Measurements from ENCODE around the gene ADSL. TPM values are rescaled to one million over a fixed set of nuclear protein-coding genes. Genes with fewer than 3 reads are reported as not detected.

ADSL gene
- total and polyA plus RNA-seq, 9 of the 15 experiments (the other 6 are each of a cell fraction or from before 2014, with no cell fraction given) = 112 to 322 (median 146) TPM

- TF ChIP-seq ZBTB33 (CRISPR knock-in tag; IDR thresholded peaks at IDR 0.05) (no peak; the same call in 1 of the 2 replicates), FOXK2 (conservative IDR thresholded peaks at IDR 0.05 in 1 of 2, IDR thresholded peaks at IDR 0.05 in 1 of 2; ENCODE audit: low read depth in 2 of 2) (no peak), ZC3H4 (CRISPR knock-in tag; IDR thresholded peaks at IDR 0.05; ENCODE audit: borderline replicate concordance) (no peak), ZNF77 (CRISPR knock-in tag; IDR thresholded peaks at IDR 0.05) (no peak), TCF15 (CRISPR knock-in tag; IDR thresholded peaks at IDR 0.05) (no peak), ARID4B (CRISPR knock-in tag; IDR thresholded peaks at IDR 0.05) (no peak), POLR3G (IDR thresholded peaks at IDR 0.05; ENCODE audit: extremely low read depth, insufficient read length, insufficient replicate concordance) (no peak), ID3 (CRISPR knock-in tag; IDR thresholded peaks at IDR 0.05) (no peak), ID3 (tag; IDR thresholded peaks at IDR 0.05) (no peak), CREB5 (CRISPR knock-in tag; IDR thresholded peaks at IDR 0.05) (no peak)
These were observed 500 bp upstream of the ADSL start (continued) for GRCh38 chr22:40345815-40346184.

All from K562 (cell line).